ENCODE results near the gene RBM25. TPM values are rescaled to one million over a fixed set of nuclear protein-coding genes. Genes with fewer than 3 reads are reported as not detected.
"Not testable (repeated sequence)": the region's sequence is repeated elsewhere in the genome, so short reads cannot be mapped to it uniquely, and the experiment has no call there.

Gene RBM25
- total RNA-seq, 1 experiment from 2014 or later = 142 TPM

GRCh38 chr14:73014105-73014504 lies 44.2 kb upstream of the RBM25 start:
- no peaks in the 10 kb centered on the region for H3K27me3 Mint-ChIP-seq (ENCODE audit: low read depth)
- TF ChIP-seq ATF2 (CRISPR knock-in tag; IDR thresholded peaks at IDR 0.05; ENCODE audit: borderline replicate concordance, low read depth) (no peak), EMX1 (CRISPR knock-in tag; IDR thresholded peaks at IDR 0.05) (no peak), TEAD1 (CRISPR knock-in tag; IDR thresholded peaks at IDR 0.05) (no peak), PRRX2 (CRISPR knock-in tag; IDR thresholded peaks at IDR 0.05) (no peak), E2F4 (CRISPR knock-in tag; IDR thresholded peaks at IDR 0.05; ENCODE audit: borderline replicate concordance, low read depth) (no peak), NR3C1 (CRISPR knock-in tag; conservative IDR thresholded peaks at IDR 0.05; ENCODE audit: low read depth) (no peak)
- no peaks in the 10 kb centered on the region for H3K9me3 Mint-ChIP-seq
- DNase-seq (ENCODE audit: low spot score) (no peak), ATAC-seq (no peak)
- ChIA-PET POLR2A (no interaction called here), CTCF (no interaction called here)
- H3K36me3 Mint-ChIP-seq = peaks cover 7% of the 10 kb centered on the region; the same call in 1 of the 2 replicates
- no peak overlapping the region for H3K27ac Mint-ChIP-seq
- no peak overlapping the region for H3K4me3 Mint-ChIP-seq
- H3K4me1 Mint-ChIP-seq = no peaks in the 10 kb centered on the region

GRCh38 chr14:73015552-73015951 lies 42.8 kb upstream of the RBM25 start:
- CTCF ChIA-PET; POLR2A ChIA-PET; ATAC-seq; DNase-seq (ENCODE audit: low spot score); H3K4me3 Mint-ChIP-seq; H3K4me1 Mint-ChIP-seq; H3K27me3 Mint-ChIP-seq (ENCODE audit: low read depth); H3K36me3 Mint-ChIP-seq; H3K9me3 Mint-ChIP-seq: not testable (repeated sequence)
- H3K27ac Mint-ChIP-seq = peak overlapping the region; percentile 55; the same call in 1 of the 2 replicates

- H3K27me3 Mint-ChIP-seq (ENCODE audit: low read depth); H3K36me3 Mint-ChIP-seq; H3K4me3 Mint-ChIP-seq; POLR2A ChIA-PET; H3K9me3 Mint-ChIP-seq; H3K4me1 Mint-ChIP-seq; DNase-seq (ENCODE audit: low spot score); H3K27ac Mint-ChIP-seq; ATAC-seq: not testable (repeated sequence)
- CTCF ChIA-PET = interaction anchor here (0.6 kb wide), 1 partner anchor 37 kb away, joined by 6 read pairs; no protein-coding TSS in a partner anchor
These were observed 42.3 kb upstream of the RBM25 start for GRCh38 chr14:73016011-73016410.

GRCh38 chr14:73022051-73022450 lies 36.3 kb upstream of the RBM25 start:
- H3K9me3 Mint-ChIP-seq = no peaks in the 10 kb centered on the region
- no peaks in the 10 kb centered on the region for H3K27me3 Mint-ChIP-seq (ENCODE audit: low read depth)
- peaks cover 16% of the 10 kb centered on the region for H3K36me3 Mint-ChIP-seq
- no peak for DNase-seq (ENCODE audit: low spot score)
- H3K4me3 Mint-ChIP-seq = no peak overlapping the region
- CTCF ChIA-PET = no interaction called here
- POLR2A ChIA-PET = no interaction called here
- ATAC-seq = no peak
- H3K27ac Mint-ChIP-seq = no peak overlapping the region
- peaks cover 9% of the 10 kb centered on the region for H3K4me1 Mint-ChIP-seq
- TF ChIP-seq ZNF425 (CRISPR knock-in tag; conservative IDR thresholded peaks at IDR 0.05) = no peak
- no peak for TF ChIP-seq ZNF512 (CRISPR knock-in tag; IDR thresholded peaks at IDR 0.05; ENCODE audit: borderline replicate concordance)
- TF ChIP-seq CBFB (CRISPR knock-in tag; IDR thresholded peaks at IDR 0.05; ENCODE audit: low read depth) = no peak
- no peak for TF ChIP-seq ZNF263 (CRISPR knock-in tag; IDR thresholded peaks at IDR 0.05; ENCODE audit: low read depth)
- no peak for TF ChIP-seq PRDM15 (CRISPR knock-in tag; IDR thresholded peaks at IDR 0.05)
- no peak for TF ChIP-seq OVOL2 (CRISPR knock-in tag; IDR thresholded peaks at IDR 0.05; ENCODE audit: borderline replicate concordance)
- TF ChIP-seq E2F1 (CRISPR knock-in tag; IDR thresholded peaks at IDR 0.05) = no peak
- TF ChIP-seq MLX (CRISPR knock-in tag; IDR thresholded peaks at IDR 0.05) = no peak
- TF ChIP-seq FOXJ3 (CRISPR knock-in tag; IDR thresholded peaks at IDR 0.05; ENCODE audit: borderline replicate concordance) = no peak
- no peak for TF ChIP-seq USF1 (CRISPR knock-in tag; IDR thresholded peaks at IDR 0.05)
